Activated CD4-positive, alpha-beta T cell treated with anti-CD3 and anti-CD28 coated beads for 1 hour (primary cell): ENCODE data around the gene PLEKHO1.

ENCODE experiments used
- DNase-seq: peaks from one replicate; pipeline ENCODE4 v3.0.0-alpha.2; 2020

PLEKHO1 gene

DNA sequence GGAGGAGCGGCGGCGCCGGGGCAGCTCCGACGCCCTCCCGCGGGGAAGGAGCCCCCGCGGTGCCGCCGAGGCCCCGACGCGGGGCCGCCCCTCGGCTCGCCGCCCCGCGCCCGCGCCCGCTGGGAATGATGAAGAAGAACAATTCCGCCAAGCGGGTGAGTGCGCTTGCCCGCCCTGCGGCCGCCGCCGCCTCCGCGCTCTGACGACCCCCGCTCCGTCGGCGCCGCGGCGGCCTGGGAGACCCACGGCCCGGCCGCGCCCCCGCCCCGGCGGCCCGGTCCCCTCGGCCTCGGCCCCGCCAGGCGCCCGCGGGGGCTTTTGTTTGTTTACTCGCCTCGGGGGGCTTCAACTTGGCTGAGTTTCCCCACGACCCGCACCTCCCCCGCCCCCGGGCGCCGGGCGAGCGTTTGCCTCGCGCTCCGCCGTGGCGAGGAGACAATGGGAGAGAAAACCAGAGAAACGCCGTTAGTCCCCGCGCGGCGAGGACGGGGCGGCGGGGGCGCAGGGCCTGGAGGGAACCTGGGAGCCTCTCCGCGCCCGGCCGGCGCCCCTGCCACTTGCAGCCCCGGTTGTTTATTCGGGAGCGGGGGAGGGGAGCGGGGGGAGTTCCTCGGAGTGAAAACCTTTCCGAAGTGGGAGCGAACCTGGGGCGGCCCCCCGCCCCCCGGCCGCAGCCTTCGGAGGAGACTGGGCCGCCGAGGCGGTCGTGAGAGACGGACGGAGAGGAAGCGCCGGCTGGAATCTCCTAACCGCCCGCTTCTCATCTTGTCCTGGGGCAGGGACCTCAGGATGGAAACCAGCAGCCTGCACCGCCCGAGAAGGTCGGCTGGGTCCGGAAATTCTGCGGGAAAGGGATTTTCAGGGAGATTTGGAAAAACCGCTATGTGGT lies 661 bp downstream of the PLEKHO1 start:
- no peak for DNase-seq

DNA sequence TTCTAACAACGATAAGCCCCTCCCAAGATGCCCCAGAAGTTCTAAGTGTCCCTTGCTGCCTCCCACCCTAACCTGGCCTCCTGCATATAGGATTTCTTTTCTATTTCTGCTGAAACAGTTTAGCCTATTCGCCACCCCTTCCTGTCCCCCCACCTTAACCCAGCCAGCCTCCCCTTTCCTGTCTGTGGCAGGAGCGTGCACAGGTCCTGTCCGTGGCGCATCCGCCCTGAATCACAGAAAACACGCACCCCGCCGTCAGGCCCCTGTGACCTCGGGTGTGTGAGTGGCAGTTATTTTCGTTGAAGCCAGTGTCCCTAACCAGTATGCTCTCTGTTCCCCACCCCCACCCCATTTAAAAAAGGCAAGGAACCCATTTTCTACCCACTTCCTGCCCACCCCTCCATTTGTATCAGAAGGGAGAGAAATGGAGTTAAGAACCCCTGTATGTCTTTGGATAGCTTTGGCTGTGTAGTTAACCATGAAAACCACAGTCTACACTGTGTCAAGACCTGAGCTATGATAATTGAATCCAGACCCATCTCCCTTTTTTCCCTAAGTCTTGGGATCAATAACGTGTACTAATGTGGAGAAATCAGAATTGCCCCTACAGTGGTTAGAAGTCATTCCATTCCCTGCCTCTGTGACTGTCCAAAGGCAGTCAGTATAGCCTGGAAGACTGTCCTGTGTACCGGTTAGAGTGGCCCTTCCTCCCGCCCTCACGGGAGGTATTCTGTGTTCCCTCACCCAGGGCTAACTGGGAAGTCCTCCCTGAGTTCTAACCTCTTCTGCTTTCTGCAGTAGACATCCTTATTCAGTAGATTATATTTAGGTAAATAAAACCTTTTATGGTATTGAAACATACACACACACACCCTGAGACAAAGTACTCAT lies 1.8 kb downstream of the PLEKHO1 start:
- DNase-seq = peak; percentile 58

DNA sequence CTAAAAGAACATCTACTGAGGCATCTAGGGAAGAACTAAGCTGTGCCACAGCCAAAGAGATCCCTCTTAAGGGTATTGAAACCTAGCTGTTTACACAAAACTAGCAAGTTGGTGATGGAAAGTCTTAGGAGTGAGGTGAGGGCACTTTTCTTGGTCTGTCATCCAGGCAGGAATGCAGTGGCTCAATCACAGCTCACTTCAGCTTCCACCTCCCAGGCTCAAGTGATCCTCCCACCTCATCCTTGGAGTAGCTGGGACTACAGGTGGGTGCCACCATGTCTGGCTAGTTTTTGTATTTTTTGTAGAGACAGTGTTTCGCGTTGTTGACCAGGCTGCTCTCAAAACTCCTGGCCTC lies 2.4 kb downstream of the PLEKHO1 start:
- DNase-seq = no peak

DNA sequence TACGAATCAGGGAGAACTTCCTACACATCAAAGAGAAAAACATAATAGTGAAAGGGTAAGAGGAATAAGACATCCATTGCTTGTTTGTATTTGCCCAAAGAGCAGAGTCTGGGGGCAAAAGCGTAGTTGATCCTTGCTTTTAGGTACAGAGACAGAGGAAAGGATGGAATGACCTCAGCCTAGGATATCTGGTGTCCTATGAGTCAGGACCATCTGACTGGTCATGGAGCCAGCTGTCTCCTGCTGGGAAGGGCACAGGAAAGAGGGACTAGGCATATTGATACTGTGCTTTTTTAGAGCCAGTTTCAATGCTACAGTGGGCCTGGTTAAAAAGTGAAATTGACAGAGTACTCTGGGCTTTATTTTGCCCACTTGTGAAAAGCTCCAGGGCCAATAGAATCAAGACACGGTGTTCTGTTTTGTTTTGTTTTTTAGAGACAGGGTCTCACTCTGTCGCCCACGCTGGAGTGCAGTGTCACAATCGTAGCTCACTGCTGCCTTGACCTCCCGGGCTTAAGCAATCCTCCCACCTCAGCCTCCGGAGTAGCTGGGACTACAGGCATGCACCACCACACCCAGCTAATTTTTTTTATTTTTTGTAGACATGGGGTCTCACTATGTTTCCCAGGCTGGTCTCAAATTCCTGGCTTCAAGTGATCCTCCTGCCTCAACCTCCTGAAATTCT lies 3.2 kb downstream of the PLEKHO1 start:
- DNase-seq = no peak

DNA sequence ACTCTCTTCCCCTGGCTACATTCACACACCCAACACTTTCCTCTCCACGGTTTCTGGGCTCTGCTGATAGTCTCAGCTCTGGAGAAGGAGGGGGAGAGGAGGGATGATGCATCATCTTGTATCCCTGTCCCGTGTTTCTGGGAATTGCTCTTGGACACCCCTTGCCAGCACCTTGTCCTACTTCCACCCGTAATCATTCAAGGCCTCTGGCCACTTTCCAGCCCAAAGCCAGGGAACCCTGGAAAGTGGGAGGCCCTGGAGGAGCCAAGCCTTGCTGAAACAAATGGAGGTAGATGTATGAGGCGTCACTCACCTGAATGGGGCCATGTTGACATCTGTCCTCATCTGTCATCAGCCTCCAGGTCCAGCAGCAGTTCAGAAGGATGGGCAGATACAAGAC lies 4.4 kb downstream of the PLEKHO1 start:
- no peak for DNase-seq

DNA sequence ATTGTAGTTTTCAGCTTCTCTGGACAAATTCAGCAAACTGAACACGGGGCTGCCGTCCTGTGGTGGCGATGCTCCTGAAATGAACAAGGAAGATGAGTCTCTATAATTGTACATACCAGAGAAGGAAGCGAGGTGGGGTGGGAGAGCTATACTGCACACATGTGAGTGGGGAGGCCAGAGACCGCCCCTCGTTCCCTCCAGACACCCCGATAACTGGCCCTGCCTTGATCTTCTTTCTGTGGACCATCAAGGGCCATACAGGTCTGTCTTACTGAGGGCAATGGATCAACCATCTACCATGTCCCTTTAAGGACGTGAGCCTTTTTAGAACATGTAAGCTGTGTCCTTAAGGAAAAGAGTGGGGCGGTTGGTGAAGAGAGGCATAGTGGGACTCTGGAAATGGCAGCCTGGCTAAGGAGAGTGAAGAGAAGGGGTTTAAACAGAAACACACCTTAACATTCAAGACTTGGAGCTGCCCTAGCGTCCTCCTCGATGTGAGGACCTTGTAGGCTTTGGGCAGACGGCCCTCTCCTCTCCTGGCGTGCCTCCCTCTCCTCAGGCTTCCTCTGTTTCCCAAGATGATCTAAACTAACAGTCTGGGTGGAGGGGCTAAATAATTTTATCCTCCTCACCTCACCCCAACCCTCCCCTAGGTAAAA lies 5.8 kb downstream of the PLEKHO1 start:
- no peak for DNase-seq

DNA sequence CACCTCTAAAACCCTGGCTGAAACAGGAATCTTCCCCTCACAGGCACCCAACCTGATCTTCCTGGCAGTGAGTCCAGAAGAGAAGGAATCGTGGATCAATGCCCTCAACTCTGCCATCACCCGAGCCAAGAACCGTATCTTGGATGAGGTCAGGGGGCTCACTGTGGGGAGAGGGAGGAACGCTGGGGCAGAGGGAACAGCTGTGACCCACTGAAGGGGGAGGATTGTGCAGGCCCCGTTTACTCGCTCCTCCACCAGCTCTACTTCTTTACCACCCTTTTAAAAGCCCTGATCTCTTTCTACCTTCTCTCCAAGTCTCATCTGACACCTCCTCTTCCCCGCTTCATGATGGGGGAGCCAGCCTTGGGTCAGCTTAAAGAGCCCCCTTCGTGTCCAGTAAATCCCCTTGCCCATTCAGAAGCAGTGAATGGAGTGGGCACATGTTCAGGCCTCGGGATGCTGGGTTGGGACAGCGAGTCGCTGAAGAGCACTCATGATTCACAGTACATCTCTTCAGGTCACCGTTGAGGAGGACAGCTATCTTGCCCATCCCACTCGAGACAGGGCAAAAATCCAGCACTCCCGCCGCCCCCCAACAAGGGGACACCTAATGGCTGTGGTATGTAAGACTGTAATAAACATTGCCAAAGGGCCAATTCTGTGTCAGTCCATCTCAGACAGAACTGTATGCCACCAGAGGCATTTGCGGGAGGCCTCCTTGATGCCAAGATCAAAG lies 7.3 kb downstream of the PLEKHO1 start:
- DNase-seq = no peak

DNA sequence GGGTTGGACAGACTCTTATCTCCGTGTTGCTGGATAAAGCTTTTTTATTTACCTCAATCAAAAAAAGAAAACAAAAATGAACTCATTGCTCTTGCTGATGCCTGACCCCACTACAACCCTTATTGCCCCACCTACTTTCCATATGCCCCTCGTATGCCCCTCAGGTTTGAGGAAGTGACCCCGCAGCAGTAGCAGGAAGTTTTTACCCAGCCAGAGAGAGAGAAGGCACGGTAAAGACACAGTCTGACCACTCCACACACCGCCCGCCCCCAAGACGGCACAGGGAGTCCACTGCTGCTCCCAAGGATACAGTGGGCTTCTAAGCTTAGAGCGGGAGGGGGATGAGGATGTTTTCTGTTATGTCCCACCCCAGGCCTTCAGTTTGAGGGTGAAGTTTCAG lies 9.8 kb downstream of the PLEKHO1 start:
- DNase-seq = no peak

DNA sequence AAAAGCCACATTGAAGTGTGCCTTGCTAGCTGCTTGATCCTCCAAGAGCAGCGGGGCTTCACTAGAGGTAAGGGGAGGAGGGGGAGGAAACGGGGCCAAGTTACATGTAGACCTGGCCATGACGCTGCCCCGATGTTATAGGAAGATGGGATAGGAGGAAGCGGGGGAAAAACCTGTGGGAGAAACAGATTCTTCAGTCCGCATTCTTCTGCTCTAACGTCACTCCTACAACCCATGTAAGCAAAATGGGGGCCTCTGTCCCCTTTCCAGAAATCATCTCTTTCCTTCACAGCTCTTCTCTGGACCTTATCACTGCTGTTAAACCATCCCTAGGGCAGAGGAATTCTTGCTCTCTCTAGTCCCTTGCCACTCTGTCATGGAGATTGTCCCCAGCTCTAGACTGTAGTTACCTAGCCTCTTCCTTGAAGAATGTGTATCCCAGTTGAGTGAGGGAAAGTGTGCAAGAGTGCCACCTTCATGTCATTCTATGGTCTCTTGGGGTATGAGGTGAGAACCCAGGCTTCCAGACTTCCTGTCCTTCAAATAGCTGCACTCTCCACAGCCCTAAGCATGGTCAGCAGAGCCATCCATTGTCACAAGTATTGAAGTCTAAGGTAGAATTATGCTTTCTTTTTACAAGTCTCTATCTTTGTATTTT lies 11.4 kb downstream of the PLEKHO1 start:
- DNase-seq = no peak

DNA sequence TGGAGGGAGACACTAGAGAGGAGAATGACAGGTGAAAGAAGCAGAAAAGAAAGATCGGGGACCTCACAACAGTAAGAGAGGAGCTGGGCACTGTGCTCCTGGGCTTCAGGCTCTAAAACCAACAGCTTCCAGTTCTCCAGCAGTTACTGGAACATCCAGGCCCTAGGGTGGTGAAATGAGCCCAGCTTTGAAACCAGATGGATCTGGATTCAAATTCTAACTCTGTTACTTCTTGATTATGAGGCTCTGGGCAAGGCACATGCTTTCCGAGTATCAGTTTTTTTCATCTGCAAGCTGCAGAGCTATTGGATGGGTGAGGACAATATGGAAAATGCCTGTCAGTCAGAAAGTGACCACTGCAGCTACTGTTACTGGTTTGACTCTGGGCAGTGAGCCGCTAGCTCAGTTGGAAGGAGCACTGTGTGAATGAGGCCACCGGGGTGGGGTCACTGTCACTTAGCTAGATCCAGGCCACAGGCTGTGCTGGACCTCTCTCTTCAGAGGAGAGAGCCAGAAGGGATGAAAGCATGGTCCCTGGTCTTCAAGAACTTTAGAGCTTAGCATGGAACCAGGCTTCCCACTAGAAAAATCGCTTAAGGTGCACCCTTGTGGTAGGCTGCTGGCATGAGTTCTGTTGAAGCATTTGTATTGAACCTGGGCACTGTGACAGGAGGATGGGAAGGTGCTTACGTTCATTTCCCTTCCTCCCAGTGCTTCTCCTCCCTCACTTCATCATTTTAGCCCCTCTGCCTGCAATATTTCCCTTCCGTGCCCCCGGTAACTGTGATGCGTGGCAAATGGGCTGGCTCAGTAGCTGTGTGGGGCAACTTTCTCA lies 12.2 kb downstream of the PLEKHO1 start:
- no peak for DNase-seq

DNA sequence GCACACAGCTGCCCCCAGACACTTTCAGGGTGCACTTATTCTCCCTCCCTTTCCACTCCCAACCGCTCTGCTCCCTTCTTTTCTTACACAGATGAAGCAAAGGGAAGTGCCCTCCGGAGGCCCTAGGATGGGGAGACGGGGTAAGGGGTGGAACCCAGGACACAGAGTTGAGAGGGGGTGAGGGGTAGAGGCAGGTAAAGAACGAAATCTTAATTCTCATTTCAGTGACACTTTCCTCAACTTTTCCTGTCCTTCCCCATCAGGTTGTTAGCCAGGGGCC lies 12.8 kb downstream of the PLEKHO1 start:
- no peak for DNase-seq

DNA sequence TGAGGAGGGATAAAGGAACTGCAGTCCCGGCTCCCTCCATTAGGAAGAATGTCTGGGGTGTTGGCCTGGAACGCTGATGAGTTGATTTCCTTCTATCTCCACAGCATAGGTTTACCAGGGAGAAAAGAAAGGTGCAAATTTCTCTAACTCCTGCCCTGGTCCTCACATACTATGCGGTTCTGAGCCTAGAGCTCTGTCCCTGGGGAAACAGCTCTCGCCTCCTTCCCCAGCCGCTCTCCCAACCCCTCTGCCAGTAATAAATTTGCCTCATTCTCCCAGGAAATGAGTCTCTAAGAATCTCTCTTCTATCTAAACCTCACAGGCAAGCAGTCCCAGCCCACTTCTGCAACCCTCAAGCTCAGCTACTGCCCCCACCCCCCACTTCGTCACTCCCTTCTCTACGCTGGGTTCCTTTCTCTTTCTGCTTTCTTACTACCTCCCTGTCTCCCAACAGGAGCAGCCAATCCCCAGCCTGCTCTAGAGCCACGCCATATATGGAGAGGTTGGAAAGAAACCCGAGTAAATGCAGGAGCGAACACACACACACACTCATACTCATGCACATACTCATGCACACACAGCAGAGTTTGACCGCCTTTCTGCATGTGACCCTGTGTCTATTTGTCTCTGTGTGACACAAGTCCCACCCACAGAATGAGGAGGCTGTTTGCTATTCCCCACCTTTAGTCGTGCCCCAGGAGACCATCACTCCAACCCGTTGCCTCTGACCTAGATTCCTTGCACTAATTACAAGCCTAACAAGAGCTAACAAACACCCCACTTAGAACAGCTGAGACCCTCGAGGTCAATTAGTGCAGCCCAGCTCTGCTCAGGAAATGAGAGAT lies 13.4 kb downstream of the PLEKHO1 start:
- DNase-seq = no peak

DNA sequence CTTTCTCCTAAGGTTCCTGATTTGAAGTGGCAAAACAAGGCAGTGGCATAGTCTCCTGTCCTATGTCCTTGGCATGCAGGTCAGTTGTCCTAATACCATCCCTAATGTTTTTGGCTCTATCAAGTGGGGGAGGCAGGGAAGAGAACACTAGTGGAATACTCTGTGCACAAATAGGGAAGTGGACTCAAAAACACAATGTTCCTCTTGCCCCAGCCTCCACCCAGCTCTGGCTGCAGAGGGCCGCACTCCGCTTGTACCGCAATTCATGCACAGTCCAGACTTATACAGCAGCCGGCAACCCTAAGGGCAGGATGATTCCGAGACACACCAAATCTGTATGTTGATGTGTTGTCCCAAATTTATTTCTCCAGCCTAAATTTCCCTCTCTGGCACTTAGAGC lies 14.5 kb downstream of the PLEKHO1 start:
- no peak for DNase-seq

DNA sequence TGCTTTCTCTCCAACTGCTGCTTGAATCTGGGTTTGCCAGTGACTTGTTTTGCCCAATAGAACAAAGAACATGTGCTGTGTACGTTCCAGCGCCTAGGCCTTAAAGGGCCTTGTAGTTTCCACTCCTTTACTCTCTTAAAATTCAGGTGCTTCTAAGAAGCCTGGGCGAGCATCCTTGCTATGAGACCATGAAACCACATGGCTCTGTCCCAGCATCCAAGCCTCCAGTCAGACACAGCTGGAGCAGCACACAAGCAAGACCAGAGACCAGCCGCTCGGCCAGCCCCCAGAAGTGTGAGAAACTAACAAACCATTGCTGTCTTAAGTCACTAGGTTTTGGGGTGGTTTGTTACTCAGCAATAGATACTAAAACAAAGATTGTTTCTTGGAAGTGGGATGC lies 15.1 kb downstream of the PLEKHO1 start:
- DNase-seq = no peak

DNA sequence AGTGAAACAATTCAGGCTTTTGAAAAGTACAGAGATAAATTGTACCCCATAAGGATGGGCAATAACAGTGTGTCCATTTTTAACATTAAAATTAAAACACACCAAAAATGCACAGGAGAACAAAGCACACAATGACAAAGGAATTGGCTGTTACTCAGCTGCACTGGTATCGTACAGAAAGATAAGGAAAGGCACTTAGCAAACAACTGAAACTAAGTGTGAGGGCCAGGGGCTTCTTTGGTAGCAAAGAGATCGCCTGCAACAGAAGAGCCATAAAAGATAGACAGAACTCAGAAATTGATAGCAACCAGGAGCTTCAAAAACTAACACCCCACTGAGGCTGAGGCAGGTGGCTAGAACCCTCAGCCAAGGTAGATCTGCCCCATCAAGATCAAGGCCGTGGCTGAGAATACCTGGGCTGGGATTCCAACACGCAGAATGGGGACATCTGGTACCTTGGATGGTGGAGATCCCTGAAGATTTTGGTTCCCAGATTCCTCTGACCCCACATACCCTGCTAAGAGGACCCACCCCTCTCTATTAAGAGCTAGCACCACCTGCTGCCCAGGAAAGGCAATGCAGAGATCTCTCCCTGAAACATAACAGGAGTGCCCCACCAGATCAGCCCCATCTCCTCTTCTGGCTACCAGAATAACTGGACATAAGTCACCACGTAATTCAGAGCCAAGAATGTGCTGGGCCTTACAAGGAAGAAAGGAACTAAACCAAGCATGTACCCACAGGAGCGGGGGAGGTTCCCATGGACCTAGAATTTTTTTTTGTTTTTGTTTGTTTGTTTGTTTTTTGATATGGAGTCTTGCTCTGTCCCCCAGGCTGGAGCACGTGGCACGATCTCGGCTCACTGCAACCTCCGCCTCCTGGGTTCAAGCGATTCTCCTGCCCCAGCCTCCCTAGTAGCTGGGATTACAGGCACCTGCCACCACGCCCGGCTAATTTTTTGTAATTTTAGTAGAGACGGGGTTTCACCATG lies 16.2 kb downstream of the PLEKHO1 start:
- peak; percentile 28 for DNase-seq

DNA sequence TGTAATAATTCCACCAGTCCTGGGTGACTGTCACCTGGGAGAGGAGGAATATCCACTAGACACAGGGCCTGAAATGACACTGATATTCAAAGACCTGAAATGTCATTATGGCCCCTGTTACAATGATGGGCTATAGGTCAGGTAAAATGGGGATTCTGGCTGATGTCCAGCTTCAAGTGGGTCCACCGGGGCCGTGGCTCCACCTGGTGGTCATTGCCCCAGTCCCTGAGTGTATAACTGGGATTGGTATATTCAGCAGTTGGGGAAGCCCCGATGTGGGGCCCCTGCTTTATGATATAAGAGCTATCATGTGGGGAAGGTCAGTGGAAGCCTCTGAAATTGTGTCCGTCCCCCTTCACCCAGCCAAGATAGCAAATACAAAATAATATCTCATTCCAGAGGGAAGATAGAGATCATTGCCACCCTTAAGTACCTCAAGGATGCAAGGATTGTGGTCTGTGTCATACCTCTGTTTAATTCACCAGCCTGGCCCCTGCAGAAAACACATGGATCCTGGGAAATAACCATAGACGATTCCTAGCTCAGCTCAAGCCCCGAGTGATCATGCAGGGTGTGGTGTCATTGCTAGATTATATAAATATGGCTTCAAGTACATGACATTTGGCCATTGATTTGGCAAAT lies 19.4 kb downstream of the PLEKHO1 start:
- peak; percentile 29 for DNase-seq

DNA sequence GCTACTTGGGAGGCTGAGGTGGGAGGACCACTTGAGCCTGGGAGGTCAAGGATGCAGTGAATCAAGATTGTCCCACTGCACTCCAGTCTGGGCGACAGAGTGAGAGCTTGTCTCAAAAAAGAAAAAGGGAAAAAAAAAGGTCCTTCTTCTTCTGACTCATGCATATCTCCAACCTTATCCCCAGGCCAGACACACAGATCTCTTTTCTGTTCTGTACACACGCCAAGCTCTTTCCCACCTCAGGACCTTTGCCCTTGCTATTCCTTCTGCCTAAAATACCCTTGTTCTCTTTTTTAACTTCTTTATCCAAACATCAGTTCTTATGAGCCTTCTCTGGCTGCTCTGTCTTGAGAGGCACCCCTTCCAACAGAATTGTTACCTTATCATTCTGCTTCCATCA lies 22.1 kb downstream of the PLEKHO1 start:
- no peak for DNase-seq

DNA sequence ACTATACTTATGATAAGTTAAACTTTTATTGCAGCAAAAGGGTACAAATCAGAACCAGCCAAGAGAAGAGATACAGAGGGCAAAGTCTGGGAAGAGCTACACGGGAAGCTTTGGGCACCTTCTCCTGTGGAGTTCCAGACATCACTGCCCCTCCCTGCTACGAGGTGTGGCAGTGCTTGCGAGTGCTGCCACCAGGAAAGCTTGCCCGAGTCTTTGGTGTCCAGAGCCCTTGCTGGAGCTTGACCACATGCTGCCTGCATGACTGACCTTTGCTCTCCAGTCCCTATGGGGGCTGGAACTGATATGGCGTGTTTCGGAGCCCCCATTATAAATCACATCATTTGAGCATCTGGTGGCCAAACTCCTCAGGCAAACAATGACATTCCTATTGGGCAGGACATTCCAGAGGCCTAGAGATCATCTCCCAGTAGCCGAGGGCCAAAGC lies 23.4 kb downstream of the PLEKHO1 start:
- no peak for DNase-seq
